ENCODE measurements around the gene GPR156.
"Not testable (repeated sequence)": the region's sequence is repeated elsewhere in the genome, so short reads cannot be mapped to it uniquely, and the experiment has no call there.

GPR156 gene

GRCh38 chr3:120284747-120285507, at the start of gene GPR156:
Gene GPR156 (minus strand): TSS chr3:120285222. CDS start chr3:120244098, 41,124 bp downstream.
- H3K27ac Mint-ChIP-seq = no peak within 1 kb of the TSS
- H3K27me3 Mint-ChIP-seq = peaks cover 61% of the 10 kb centered on the region
- no peaks in the 10 kb centered on the region for H3K36me3 Mint-ChIP-seq (ENCODE audit: low read depth)
- H3K4me3 Mint-ChIP-seq = peak within 1 kb of the TSS; percentile 43
- H3K9me3 Mint-ChIP-seq = no peaks in the 10 kb centered on the region
- H3K4me1 Mint-ChIP-seq (ENCODE audit: low read depth) = no peaks in the 10 kb centered on the region

DNA sequence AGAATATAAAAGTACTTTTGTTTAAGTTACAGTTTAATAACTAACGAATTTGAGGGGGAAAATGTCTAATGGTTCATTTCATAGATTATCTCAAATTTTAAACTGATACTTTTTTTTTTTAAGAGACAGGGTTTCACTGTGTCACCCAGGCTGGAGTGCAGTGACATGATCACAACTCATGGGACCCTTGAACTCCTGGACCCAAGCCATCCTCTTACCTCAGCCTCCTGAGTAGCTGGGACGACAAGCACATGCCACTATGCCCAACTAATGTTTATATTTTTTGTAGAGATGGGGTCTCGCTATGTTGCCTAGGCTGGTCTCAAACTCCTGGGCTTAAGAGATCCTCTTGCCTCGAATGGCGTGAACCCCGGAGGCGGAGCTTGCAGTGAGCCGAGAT, 47.6 kb upstream of the GPR156 start:
- no peaks in the 10 kb centered on the region for H3K9me3 Mint-ChIP-seq
- H3K27ac Mint-ChIP-seq = no peak overlapping the region
- H3K4me3 Mint-ChIP-seq = no peak overlapping the region
- no peaks in the 10 kb centered on the region for H3K27me3 Mint-ChIP-seq
- H3K36me3 Mint-ChIP-seq (ENCODE audit: low read depth) = peaks cover 62% of the 10 kb centered on the region
- H3K4me1 Mint-ChIP-seq (ENCODE audit: low read depth) = peaks cover 11% of the 10 kb centered on the region

DNA sequence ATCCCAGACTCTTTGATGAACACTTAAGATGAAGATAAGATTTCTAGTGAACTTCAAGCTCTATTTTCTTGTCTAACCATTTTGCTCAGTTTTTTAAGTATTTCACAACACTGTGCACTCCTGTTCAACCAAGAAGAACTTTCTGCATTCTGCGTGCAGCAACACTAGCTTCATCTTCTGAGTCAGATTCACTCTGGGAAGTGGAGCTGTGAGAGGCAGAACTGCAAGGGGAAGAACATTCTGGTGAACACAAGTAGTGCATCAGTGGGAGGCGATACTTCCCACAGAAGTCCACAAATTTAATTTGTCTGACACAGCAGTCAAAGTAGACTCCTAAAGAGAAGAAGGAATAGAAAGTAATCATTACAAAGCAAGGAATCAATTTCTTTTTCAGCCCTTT, 46.1 kb upstream of the GPR156 start:
- Mint-ChIP-seq H3K4me1 (ENCODE audit: low read depth) (peaks cover 3% of the 10 kb centered on the region), H3K36me3 (ENCODE audit: low read depth) (peaks cover 66% of the 10 kb centered on the region), H3K9me3 (no peaks in the 10 kb centered on the region), H3K27ac (no peak overlapping the region), H3K4me3 (no peak overlapping the region), H3K27me3 (no peaks in the 10 kb centered on the region)

DNA sequence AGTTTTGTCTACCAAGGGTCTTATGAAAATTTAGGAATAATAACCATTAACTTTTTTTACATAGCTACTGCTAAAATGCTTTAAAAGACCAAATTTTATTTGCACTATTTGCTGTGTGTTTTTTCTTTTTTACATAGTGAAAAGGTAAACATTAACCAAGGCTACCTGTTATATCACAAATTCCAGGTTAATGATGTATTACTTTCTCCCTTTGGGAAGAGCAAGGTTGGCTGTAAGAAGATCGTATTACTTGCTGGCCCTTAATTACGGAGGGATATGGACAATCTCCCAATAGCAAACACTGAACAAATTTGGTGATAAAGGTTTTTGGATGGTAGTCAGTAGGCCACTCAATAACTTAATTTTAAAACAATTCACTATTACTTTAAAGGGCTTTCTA, 41.8 kb upstream of the GPR156 start:
- H3K27ac Mint-ChIP-seq = no peak overlapping the region
- H3K36me3 Mint-ChIP-seq (ENCODE audit: low read depth) = peaks cover 67% of the 10 kb centered on the region
- H3K4me1 Mint-ChIP-seq (ENCODE audit: low read depth) = peaks cover 10% of the 10 kb centered on the region
- no peaks in the 10 kb centered on the region for H3K27me3 Mint-ChIP-seq
- H3K9me3 Mint-ChIP-seq = no peaks in the 10 kb centered on the region
- no peak overlapping the region for H3K4me3 Mint-ChIP-seq

DNA sequence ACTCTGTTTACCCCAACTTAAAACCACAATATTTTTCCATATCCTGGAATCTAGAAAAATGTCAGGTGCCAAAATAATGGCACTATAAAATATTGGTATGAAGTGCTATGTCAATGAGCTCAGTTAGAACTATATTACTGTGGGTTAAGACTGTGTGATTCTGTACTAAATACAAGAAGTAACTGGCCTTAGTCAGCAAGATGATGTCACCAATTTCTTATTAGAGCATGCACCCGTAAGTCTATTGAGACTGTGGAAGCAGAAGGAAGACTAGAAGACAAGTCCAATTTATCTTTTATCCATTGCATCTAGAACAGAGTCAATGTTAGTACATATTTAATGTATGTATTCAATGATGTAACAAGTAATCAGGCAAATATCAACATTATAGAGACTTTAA, 39.2 kb upstream of the GPR156 start:
- Mint-ChIP-seq H3K36me3 (ENCODE audit: low read depth) (peaks cover 72% of the 10 kb centered on the region), H3K27me3 (no peaks in the 10 kb centered on the region), H3K4me3 (no peak overlapping the region), H3K27ac (no peak overlapping the region), H3K9me3 (peaks cover 4% of the 10 kb centered on the region), H3K4me1 (ENCODE audit: low read depth) (peaks cover 10% of the 10 kb centered on the region)

DNA sequence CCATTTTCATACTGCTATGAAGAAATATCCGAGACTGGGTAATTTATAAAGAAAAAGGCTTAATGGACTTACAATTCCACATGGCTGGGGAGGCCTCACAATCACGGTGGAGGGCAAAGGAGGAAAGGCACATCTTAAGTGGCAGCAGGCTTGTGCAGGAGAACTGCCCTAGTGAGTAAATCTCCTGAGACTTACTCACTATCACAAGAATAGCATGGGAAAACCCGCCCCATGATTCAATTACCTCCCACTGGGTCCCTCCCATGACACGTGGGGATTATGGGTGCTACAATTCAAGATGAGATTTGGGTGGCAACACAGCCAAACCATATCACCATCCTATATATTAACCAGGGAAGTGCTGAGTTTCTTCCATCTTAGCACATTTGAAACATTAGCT, 38.7 kb upstream of the GPR156 start:
- H3K36me3 Mint-ChIP-seq (ENCODE audit: low read depth) = peaks cover 74% of the 10 kb centered on the region
- H3K27me3 Mint-ChIP-seq, H3K4me3 Mint-ChIP-seq, H3K9me3 Mint-ChIP-seq: not testable (repeated sequence)
- peaks cover 10% of the 10 kb centered on the region for H3K4me1 Mint-ChIP-seq (ENCODE audit: low read depth)
- peak overlapping the region; percentile 37 for H3K27ac Mint-ChIP-seq

DNA sequence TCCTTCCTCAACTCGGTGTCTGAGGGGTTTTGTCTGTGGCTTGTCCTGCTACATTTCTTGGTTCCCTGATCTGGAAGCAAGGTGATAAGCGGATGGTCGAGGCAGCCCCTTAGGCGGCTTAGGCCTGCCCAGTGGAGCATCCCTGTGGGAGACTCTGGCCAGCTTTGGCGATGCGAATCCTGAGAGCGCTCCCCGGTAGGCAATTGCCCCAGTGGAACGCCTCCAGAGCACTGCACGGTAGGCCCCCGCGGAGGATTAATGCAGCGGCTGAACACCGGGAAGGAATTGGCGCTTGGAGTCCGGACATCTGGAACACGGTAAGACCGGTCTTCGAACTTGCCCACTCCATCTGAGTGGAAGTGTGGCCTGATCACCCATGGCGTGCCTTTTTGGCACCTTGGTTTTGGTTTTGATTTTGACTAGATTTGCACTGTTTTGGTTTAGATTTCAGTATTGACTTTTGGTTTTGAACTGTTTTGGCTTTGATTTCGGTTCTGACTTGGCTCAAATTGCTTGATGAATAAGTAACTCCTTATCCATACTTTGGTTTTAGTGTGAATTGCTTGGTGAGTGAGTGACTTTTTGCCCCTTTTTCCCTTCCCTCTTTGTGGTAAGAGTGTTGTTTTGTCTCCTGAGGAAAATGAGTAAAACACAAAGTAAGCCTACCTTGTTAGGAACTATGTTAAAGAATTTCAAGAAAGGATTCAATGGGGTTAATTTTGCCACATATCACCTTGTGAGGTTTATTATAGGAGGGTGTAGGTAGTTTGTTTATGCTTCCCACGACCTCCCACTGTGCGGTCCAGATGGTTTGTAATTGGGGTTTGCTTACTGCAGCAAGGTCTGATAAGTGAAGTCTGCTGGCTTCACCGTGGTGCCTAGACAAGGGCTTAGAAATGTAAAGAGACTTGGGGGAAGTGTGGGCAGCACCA, 27.1 kb upstream of the GPR156 start:
- peaks cover 33% of the 10 kb centered on the region for H3K36me3 Mint-ChIP-seq (ENCODE audit: low read depth)
- peaks cover 9% of the 10 kb centered on the region for H3K4me1 Mint-ChIP-seq (ENCODE audit: low read depth)
- no peaks in the 10 kb centered on the region for H3K27me3 Mint-ChIP-seq
- H3K4me3 Mint-ChIP-seq = no peak overlapping the region
- H3K9me3 Mint-ChIP-seq = peaks cover 5% of the 10 kb centered on the region
- no peak overlapping the region for H3K27ac Mint-ChIP-seq

- H3K27ac Mint-ChIP-seq = no peak overlapping the region
- no peak overlapping the region for H3K4me3 Mint-ChIP-seq
- H3K36me3 Mint-ChIP-seq (ENCODE audit: low read depth) = no peaks in the 10 kb centered on the region
- H3K4me1 Mint-ChIP-seq (ENCODE audit: low read depth) = no peaks in the 10 kb centered on the region
- no peaks in the 10 kb centered on the region for H3K27me3 Mint-ChIP-seq
- H3K9me3 Mint-ChIP-seq = no peaks in the 10 kb centered on the region
Observed at GRCh38 chr3:120306519-120307455, 21.8 kb upstream of the GPR156 start.

GRCh38 chr3:120304616-120305015, 19.6 kb upstream of the GPR156 start:
- Mint-ChIP-seq H3K9me3 (no peaks in the 10 kb centered on the region), H3K36me3 (ENCODE audit: low read depth) (no peaks in the 10 kb centered on the region), H3K4me3 (no peak overlapping the region), H3K27ac (no peak overlapping the region), H3K27me3 (no peaks in the 10 kb centered on the region), H3K4me1 (ENCODE audit: low read depth) (no peaks in the 10 kb centered on the region)

DNA sequence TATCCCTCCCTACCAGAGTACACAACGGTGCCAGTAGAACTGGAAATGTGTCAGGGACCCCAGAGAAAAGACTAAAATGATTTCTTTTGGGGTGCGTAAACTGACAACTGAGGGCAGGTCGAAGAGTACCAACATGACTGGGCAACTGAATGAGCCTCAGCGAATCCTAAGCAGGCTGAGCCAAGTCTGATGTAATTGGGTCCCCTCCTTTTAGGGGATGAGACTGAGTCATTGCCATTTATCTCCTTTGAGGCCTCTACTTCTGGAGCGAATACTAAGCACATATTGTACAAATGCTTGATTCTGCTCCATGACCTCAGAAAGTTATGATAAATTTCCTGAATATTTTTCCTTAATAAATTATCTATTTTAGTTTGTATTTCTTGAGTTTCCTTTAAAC, 17.3 kb upstream of the GPR156 start:
- Mint-ChIP-seq H3K4me3 (no peak overlapping the region), H3K27me3 (peaks cover 5% of the 10 kb centered on the region), H3K9me3 (no peaks in the 10 kb centered on the region), H3K27ac (no peak overlapping the region), H3K36me3 (ENCODE audit: low read depth) (no peaks in the 10 kb centered on the region), H3K4me1 (ENCODE audit: low read depth) (no peaks in the 10 kb centered on the region)

DNA sequence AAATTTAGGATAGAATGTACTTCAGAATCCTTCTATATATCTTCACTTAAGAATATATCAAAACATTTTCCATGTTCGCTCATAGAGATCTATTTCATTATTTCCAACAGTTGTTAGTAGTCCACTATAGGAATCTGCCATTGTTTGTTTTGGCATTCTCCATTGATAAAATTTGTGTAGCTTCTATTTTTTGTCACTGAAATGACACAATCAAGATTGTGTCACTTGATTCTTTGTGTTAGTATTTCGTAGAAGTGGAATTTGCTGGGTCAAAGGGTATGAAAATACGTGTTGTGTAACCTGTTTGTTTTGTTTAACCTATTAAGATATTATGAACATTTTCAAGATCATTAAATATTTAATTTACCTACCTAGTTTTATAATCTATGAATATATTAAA, 15.9 kb upstream of the GPR156 start:
- Mint-ChIP-seq H3K27me3 (peaks cover 5% of the 10 kb centered on the region), H3K4me1 (ENCODE audit: low read depth) (no peaks in the 10 kb centered on the region), H3K9me3 (no peaks in the 10 kb centered on the region), H3K36me3 (ENCODE audit: low read depth) (no peaks in the 10 kb centered on the region), H3K27ac (no peak overlapping the region), H3K4me3 (no peak overlapping the region)

- H3K27me3 Mint-ChIP-seq = peaks cover 7% of the 10 kb centered on the region
- H3K9me3 Mint-ChIP-seq = no peaks in the 10 kb centered on the region
- H3K36me3 Mint-ChIP-seq (ENCODE audit: low read depth) = no peaks in the 10 kb centered on the region
- H3K4me1 Mint-ChIP-seq (ENCODE audit: low read depth) = no peaks in the 10 kb centered on the region
- H3K4me3 Mint-ChIP-seq = no peak overlapping the region
- no peak overlapping the region for H3K27ac Mint-ChIP-seq
Observed at GRCh38 chr3:120299403-120299802, 14.4 kb upstream of the GPR156 start.

- Mint-ChIP-seq H3K9me3 (no peaks in the 10 kb centered on the region), H3K4me1 (ENCODE audit: low read depth) (no peaks in the 10 kb centered on the region), H3K27me3 (peaks cover 11% of the 10 kb centered on the region), H3K36me3 (ENCODE audit: low read depth) (no peaks in the 10 kb centered on the region), H3K27ac (no peak overlapping the region), H3K4me3 (no peak overlapping the region)
Observed at GRCh38 chr3:120298996-120299395, 14.0 kb upstream of the GPR156 start.

- not testable (repeated sequence) for H3K36me3 Mint-ChIP-seq (ENCODE audit: low read depth); H3K4me3 Mint-ChIP-seq; H3K4me1 Mint-ChIP-seq (ENCODE audit: low read depth); H3K9me3 Mint-ChIP-seq; H3K27ac Mint-ChIP-seq
- H3K27me3 Mint-ChIP-seq = peaks cover 28% of the 10 kb centered on the region
Observed at GRCh38 chr3:120291552-120291951, 6.5 kb upstream of the GPR156 start.

All from stimulated activated naive CD8-positive, alpha-beta T cell treated with anti-CD3 and anti-CD28 coated beads, Interleukin-15, Interleukin-2, amounts not matched to agents 100 ng/mL and 50 ng/mL, for 24 hours (primary cell).